NB4 (cell line): ENCODE data around the gene MYL6.

Experiments
- CTCF ChIP-seq: IDR thresholded peaks from one replicate; pipeline ENCODE4 v1.5.1; 2012; ENCODE audit warnings: low read depth, low read length
- MAX ChIP-seq: IDR thresholded peaks from 2 replicates; pipeline ENCODE4 v1.6.1; 2011; ENCODE audit warnings: low read depth, low read length
- MYC ChIP-seq: IDR thresholded peaks from 2 replicates; pipeline ENCODE4 v1.6.1; 2011; ENCODE audit warnings: low read depth, low read length

GRCh38 chr12:56121204-56121870 is 36.8 kb upstream of the MYL6 start:
- TF ChIP-seq CTCF (no peak), MAX (no peak), MYC (no peak)
